PC-3 (cell line): Measurements from ENCODE around the gene RHOBTB3.

ENCODE experiments used
- EZH2 ChIP-seq: fragments of 300-600 bp; sonication (generic); IDR thresholded peaks from one replicate; pipeline ENCODE4 v1.6.1; 2017; ENCODE audit warnings: antibody characterized with exemption, mild to moderate bottlenecking, low read length; ENCODE audit not compliant: unreplicated experiment
- EZH2phosphoT487 ChIP-seq: fragments of 300-600 bp; sonication (generic); IDR thresholded peaks from 2 replicates; pipeline ENCODE4 v1.6.1; 2018; ENCODE audit warnings: mild to moderate bottlenecking, antibody characterized with exemption, low read length, borderline replicate concordance
- TF ChIP-seq, protein P1 (sequence below): fragments of 300-600 bp; sonication (generic); conservative IDR thresholded peaks from 2 replicates; pipeline ENCODE4 v1.5.1; 2017; ENCODE audit warnings: antibody characterized with exemption, low read depth, mild to moderate bottlenecking, low read length

- TF ChIP-seq EZH2phosphoT487 = no peak
- TF ChIP-seq, protein P1, sequence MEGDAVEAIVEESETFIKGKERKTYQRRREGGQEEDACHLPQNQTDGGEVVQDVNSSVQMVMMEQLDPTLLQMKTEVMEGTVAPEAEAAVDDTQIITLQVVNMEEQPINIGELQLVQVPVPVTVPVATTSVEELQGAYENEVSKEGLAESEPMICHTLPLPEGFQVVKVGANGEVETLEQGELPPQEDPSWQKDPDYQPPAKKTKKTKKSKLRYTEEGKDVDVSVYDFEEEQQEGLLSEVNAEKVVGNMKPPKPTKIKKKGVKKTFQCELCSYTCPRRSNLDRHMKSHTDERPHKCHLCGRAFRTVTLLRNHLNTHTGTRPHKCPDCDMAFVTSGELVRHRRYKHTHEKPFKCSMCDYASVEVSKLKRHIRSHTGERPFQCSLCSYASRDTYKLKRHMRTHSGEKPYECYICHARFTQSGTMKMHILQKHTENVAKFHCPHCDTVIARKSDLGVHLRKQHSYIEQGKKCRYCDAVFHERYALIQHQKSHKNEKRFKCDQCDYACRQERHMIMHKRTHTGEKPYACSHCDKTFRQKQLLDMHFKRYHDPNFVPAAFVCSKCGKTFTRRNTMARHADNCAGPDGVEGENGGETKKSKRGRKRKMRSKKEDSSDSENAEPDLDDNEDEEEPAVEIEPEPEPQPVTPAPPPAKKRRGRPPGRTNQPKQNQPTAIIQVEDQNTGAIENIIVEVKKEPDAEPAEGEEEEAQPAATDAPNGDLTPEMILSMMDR = no peak
- no peak for TF ChIP-seq EZH2
Observed at GRCh38 chr5:95825495-95825894, 94.4 kb downstream of the RHOBTB3 start.
